GM12878 (cell line): ENCODE data around the gene SMIM5. TPM values are rescaled to one million over a fixed set of nuclear protein-coding genes. Genes with fewer than 3 reads are reported as not detected.

Source experiments
- ATAC-seq: fragments of 200-7000 bp; cut with Tn5 transposase; 3 replicates; pipeline ENCODE4 v1.9.1; 2020; ENCODE audit warnings: mild to moderate bottlenecking, moderate library complexity
- BruUV-seq: library from RNA; stranded (reverse); fragments of 400-500 nt; replicated peaks from 2 replicates; lab custom pipeline; 2021; lab: Mats Ljungman, UMichigan
- CTCF ChIA-PET: fragments of 300-600 bp; sonication (Branson Sonifier 250); formaldehyde crosslinking; extraction: SDS; loops from one replicate; lab custom pipeline; 2021; ENCODE audit warnings: inconsistent platforms; lab: Yijun Ruan, JAX
- POLR2A ChIA-PET: fragments of 350-600 bp; formaldehyde crosslinking; extraction: SDS; loops from one replicate; lab custom pipeline; 2021; ENCODE audit warnings: inconsistent platforms; lab: Charles Lee
- RAD21 ChIA-PET: fragments of 300-600 bp; sonication (Branson Sonifier 250); formaldehyde crosslinking; loops from one replicate; lab custom pipeline; 2023; ENCODE audit warnings: antibody characterized with exemption; ENCODE audit not compliant: unreplicated experiment; lab: Charles Lee
- SMC1A ChIA-PET: fragments of 300-600 bp; sonication (Branson Sonifier 250); formaldehyde crosslinking; loops from one replicate; lab custom pipeline; 2023; ENCODE audit not compliant: unreplicated experiment, uncharacterized antibody; lab: Charles Lee
- DNase-seq: peaks from one replicate; pipeline ENCODE4 v3.0.0-alpha.2; 2011; ENCODE audit warnings: low read depth, low spot score
- FAIRE-seq: peaks from 3 replicates; lab custom pipeline; 2011; peaks lifted over from hg19 to GRCh38; lab: Jason Lieb, UNC
- H2AFZ ChIP-seq: 2 replicates; pipeline ENCODE4 v1.6.0; 2011; ENCODE audit warnings: low read depth, low read length, control low read depth; ENCODE audit not compliant: control insufficient read depth
- H3K27ac ChIP-seq: 2 replicates; pipeline ENCODE4 v1.5.1; 2011; ENCODE audit warnings: control low read depth; ENCODE audit not compliant: control insufficient read depth, insufficient read depth
- H3K27me3 ChIP-seq, 2 experiments: replicated peaks in 1 of 2; 2 replicates each; pipeline versions ENCODE4 v1.6.0 to v1.6.1; 2011; ENCODE audit warnings: low read length in 1 of 2; ENCODE audit not compliant: control insufficient read depth in 2 of 2, insufficient read depth in 2 of 2
- H3K36me3 ChIP-seq, 2 experiments: 2 replicates each; pipeline ENCODE4 v1.5.1; 2011; ENCODE audit warnings: low read length in 1 of 2; ENCODE audit not compliant: control insufficient read depth in 2 of 2, insufficient read depth in 2 of 2
- H3K4me1 ChIP-seq: 2 replicates; pipeline ENCODE4 v1.6.1; 2011; ENCODE audit warnings: mild to moderate bottlenecking, low read length, moderate library complexity, mixed read lengths; ENCODE audit not compliant: control insufficient read depth, insufficient read depth
- H3K4me2 ChIP-seq: 2 replicates; pipeline ENCODE4 v1.6.0; 2011; ENCODE audit warnings: control low read depth; ENCODE audit not compliant: control insufficient read depth, insufficient read depth
- H3K4me3 ChIP-seq: fragments of 200-600 bp; sonication (generic); 2 replicates; pipeline ENCODE4 v1.5.1; 2016
- H3K79me2 ChIP-seq: 2 replicates; pipeline ENCODE4 v1.6.0; 2011; ENCODE audit warnings: low read length; ENCODE audit not compliant: control insufficient read depth, insufficient read depth
- H3K9ac ChIP-seq: 2 replicates; pipeline ENCODE4 v1.8.0; 2011; ENCODE audit warnings: low read length, control low read depth, mixed read lengths; ENCODE audit not compliant: control insufficient read depth, insufficient read depth
- H3K9me3 ChIP-seq: replicated peaks from 3 replicates; pipeline ENCODE4 v1.5.1; 2011; ENCODE audit warnings: mild to moderate bottlenecking, low read length; ENCODE audit not compliant: control insufficient read depth, insufficient read depth
- H4K20me1 ChIP-seq: 2 replicates; pipeline ENCODE4 v1.6.0; 2011; ENCODE audit not compliant: control insufficient read depth, insufficient read depth
- CEBPZ ChIP-seq: fragments of 150-350 bp; IDR thresholded peaks from 2 replicates; pipeline ENCODE4 v1.6.1; 2016; ENCODE audit warnings: low read depth, low read length
- EP300 ChIP-seq, 2 experiments: fragments of 150-350 bp in 1 of 2; IDR thresholded peaks; 2 replicates each; pipeline ENCODE4 v1.6.1; 2011 to 2012; ENCODE audit warnings: low read depth in 2 of 2, low read length in 2 of 2, borderline replicate concordance in 1 of 2, improper control_type of control experiment in 1 of 2, inconsistent platforms in 1 of 2; ENCODE audit not compliant: control insufficient read depth in 1 of 2
- MLLT1 ChIP-seq: fragments of 450-650 bp; IDR thresholded peaks from 2 replicates; pipeline ENCODE4 v1.6.1; 2016; ENCODE audit warnings: mild to moderate bottlenecking
- PBX3 ChIP-seq: IDR thresholded peaks from 2 replicates; pipeline ENCODE4 v1.6.1; 2011; ENCODE audit warnings: mild to moderate bottlenecking, low read depth, low read length, moderate library complexity; ENCODE audit not compliant: insufficient replicate concordance
- RELA ChIP-seq: fragments of 450-650 bp; IDR thresholded peaks from 2 replicates; pipeline ENCODE4 v1.8.0; 2014; ENCODE audit warnings: borderline replicate concordance; ENCODE audit not compliant: partially characterized antibody
- SKIL ChIP-seq: fragments of 450-650 bp; IDR thresholded peaks from 2 replicates; pipeline ENCODE4 v1.6.1; 2017; ENCODE audit warnings: mild to moderate bottlenecking, low read depth, inconsistent platforms; ENCODE audit not compliant: poor library complexity, severe bottlenecking
- STAT1 ChIP-seq: fragments of 450-650 bp; conservative IDR thresholded peaks from 2 replicates; pipeline ENCODE4 v1.6.1; 2014; ENCODE audit warnings: antibody characterized with exemption, mild to moderate bottlenecking
- TARDBP ChIP-seq: IDR thresholded peaks from 2 replicates; pipeline ENCODE4 v1.6.1; 2016; ENCODE audit warnings: borderline replicate concordance
- ZBTB4 ChIP-seq: fragments of 450-650 bp; formaldehyde crosslinking; IDR thresholded peaks from 2 replicates; pipeline ENCODE4 v1.4.0; 2022; ENCODE audit warnings: mild to moderate bottlenecking, moderate library complexity
- ZNF384 ChIP-seq: IDR thresholded peaks from 2 replicates; pipeline ENCODE4 v1.6.1; 2012; ENCODE audit warnings: low read depth, mild to moderate bottlenecking, low read length, improper control_type of control experiment, borderline replicate concordance
- WGBS: methylation state at CpG from one replicate; pipeline ENCODE4 v1.1.6; 2016; ENCODE audit warnings: low lambda C conversion rate; ENCODE audit not compliant: insufficient replicate concordance, insufficient coverage; ENCODE audit errors: missing lambda C conversion rate; 5-methylcytosine and 5-hydroxymethylcytosine counted together
- in situ Hi-C: fragments of 300-500 bp; cut with MboI; formaldehyde crosslinking; loops from 9 replicates; pipeline ENCODE4 v1.14.3; 2018; ENCODE audit warnings: mixed read lengths
- intact Hi-C: fragments of 100-400 bp; cut with micrococcal nuclease; formaldehyde crosslinking; loops from one replicate; pipeline ENCODE4 v1.14.2; 2022; ENCODE audit not compliant: unreplicated experiment
- polyA plus RNA-seq, 11 experiments: library from polyadenylated mRNA; depleted of rRNA in 4 of 11; unstranded in 6 of 11; stranded (reverse) in 5 of 11; fragments of >200 nt; fragmentation: Nextera tagmentation in 4 of 11; fragmentation: Illumina TruSeq in 1 of 11; extraction: Ambion mirVana in 4 of 11; extraction: Trizol in 1 of 11; gene quantifications; 1 replicate in 1 of 11; 2 replicates in 10 of 11; pipeline versions ENCODE4 v1.2.1 to v1.2.3, GENCODE V29; 2011 to 2016; ENCODE audit warnings: inconsistent platforms in 2 of 11, missing spikeins in 2 of 11, low read depth in 1 of 11
- total RNA-seq, 4 experiments: library from RNA; depleted of rRNA in 3 of 4; stranded (reverse); fragments of >200 nt in 3 of 4; fragmentation: Illumina TruSeq in 1 of 4; extraction: Trizol in 1 of 4; gene quantifications; 2 replicates each; pipeline versions ENCODE4 v1.2.1 to v1.2.3, GENCODE V29; 2013 to 2021

The SMIM5 gene
- total and polyA plus RNA-seq, 10 of the 15 experiments (the other 5 are each of a cell fraction or from before 2014, with no cell fraction given): 0.08 to 0.11 TPM; not detected in 8

GRCh38 chr17:75611851-75612429, 21.3 kb upstream of the SMIM5 start:
- WGBS: 66% methylated on average over 20 of the region's 20 CpGs
- Histone ChIP-seq H3K79me2 (no peaks in the 10 kb centered on the region), H3K9me3 (no peaks in the 10 kb centered on the region), H3K4me1 (no peaks in the 10 kb centered on the region), H3K27ac (no peak overlapping the region), H3K27me3 (no peaks in the 10 kb centered on the region), H4K20me1 (no peaks in the 10 kb centered on the region), H3K4me3 (no peak overlapping the region), H2AFZ (no peak overlapping the region), H3K9ac (no peak overlapping the region), H3K36me3 (no peaks in the 10 kb centered on the region), H3K4me2 (no peak overlapping the region)
- FAIRE-seq: no peak
- in situ Hi-C loops (no loop called here), intact Hi-C loops (no loop called here)
- ChIA-PET CTCF (interaction anchor here (0.8 to 1.9 kb wide), 7 partner anchors 8 to 185 kb away, joined by 3 to 10 read pairs (median 3); partner anchors contain the start of gene SMIM5), SMC1A (interaction anchor here (0.9 kb wide), 1 partner anchor 136 kb away, joined by 4 read pairs; no protein-coding TSS in a partner anchor), POLR2A (interaction anchor here (0.7 kb wide), 1 partner anchor 23 kb away, joined by 3 read pairs; no protein-coding TSS in a partner anchor), RAD21 (interaction anchor here (1.2 kb wide), 1 partner anchor 136 kb away, joined by 6 read pairs; no protein-coding TSS in a partner anchor)
- no TSS peak for BruUV-seq
- ATAC-seq: no peak
- no peak for DNase-seq
- TF ChIP-seq ZBTB4 (CRISPR knock-in tag): no peak
- no peak for TF ChIP-seq PBX3
- TF ChIP-seq CEBPZ: no peak
- TF ChIP-seq MLLT1: no peak
- no peak for TF ChIP-seq STAT1
- no peak for TF ChIP-seq EP300 (IDR thresholded peaks at IDR 0.05; ENCODE audit: borderline replicate concordance in 1 of 2, control insufficient read depth in 1 of 2, low read depth in 2 of 2, low read length in 2 of 2)
- no peak for TF ChIP-seq SKIL
- TF ChIP-seq ZNF384: no peak
- TF ChIP-seq RELA: no peak
- TF ChIP-seq TARDBP: no peak
